C4-2B (cell line): ENCODE measurements around the gene VPS35L.

Source experiments
- ZFX ChIP-seq: fragments of 450-650 bp; IDR thresholded peaks from 2 replicates; pipeline ENCODE4 v1.6.1; 2017
- TF ChIP-seq, protein P1 (sequence below): fragments of 450-650 bp; conservative IDR thresholded peaks from 2 replicates; pipeline ENCODE4 v1.5.1; 2017; ENCODE audit warnings: mild to moderate bottlenecking

DNA sequence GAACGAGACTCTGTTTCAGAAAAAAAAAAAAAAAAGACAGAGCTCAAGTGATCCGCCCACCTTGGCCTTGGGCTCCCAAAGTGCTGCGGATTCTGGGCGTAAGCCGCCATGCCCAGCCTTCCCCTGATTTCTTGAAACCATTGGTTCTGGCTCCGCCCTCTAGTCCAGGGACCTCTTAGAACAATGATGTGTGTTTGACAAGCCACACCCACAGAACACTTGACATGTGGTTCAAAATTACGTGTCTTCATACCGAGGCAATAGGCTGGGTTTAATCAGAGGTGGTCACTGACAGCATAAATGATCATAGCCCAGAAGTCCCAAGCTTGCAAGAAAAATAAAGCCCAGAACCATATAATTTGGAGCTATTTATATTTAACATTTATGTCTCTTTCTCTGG, 139.5 kb downstream of the VPS35L start:
- TF ChIP-seq, protein P1, sequence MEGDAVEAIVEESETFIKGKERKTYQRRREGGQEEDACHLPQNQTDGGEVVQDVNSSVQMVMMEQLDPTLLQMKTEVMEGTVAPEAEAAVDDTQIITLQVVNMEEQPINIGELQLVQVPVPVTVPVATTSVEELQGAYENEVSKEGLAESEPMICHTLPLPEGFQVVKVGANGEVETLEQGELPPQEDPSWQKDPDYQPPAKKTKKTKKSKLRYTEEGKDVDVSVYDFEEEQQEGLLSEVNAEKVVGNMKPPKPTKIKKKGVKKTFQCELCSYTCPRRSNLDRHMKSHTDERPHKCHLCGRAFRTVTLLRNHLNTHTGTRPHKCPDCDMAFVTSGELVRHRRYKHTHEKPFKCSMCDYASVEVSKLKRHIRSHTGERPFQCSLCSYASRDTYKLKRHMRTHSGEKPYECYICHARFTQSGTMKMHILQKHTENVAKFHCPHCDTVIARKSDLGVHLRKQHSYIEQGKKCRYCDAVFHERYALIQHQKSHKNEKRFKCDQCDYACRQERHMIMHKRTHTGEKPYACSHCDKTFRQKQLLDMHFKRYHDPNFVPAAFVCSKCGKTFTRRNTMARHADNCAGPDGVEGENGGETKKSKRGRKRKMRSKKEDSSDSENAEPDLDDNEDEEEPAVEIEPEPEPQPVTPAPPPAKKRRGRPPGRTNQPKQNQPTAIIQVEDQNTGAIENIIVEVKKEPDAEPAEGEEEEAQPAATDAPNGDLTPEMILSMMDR, result no peak
- TF ChIP-seq ZFX, result no peak
